DND-41 (cell line): ENCODE measurements around the gene ESR2.

ENCODE experiments used
- EZH2 ChIP-seq: IDR thresholded peaks from 3 replicates; pipeline ENCODE4 v1.6.1; 2012; ENCODE audit warnings: borderline replicate concordance, low read depth, mild to moderate bottlenecking, moderate library complexity, low read length, inconsistent platforms; ENCODE audit not compliant: severe bottlenecking
- TF ChIP-seq, protein P1 (sequence below): IDR thresholded peaks from 2 replicates; pipeline ENCODE4 v1.5.1; 2012; ENCODE audit warnings: borderline replicate concordance, low read length, moderate library complexity, mild to moderate bottlenecking; ENCODE audit not compliant: poor library complexity, severe bottlenecking; ENCODE audit errors: extremely low read depth

DNA sequence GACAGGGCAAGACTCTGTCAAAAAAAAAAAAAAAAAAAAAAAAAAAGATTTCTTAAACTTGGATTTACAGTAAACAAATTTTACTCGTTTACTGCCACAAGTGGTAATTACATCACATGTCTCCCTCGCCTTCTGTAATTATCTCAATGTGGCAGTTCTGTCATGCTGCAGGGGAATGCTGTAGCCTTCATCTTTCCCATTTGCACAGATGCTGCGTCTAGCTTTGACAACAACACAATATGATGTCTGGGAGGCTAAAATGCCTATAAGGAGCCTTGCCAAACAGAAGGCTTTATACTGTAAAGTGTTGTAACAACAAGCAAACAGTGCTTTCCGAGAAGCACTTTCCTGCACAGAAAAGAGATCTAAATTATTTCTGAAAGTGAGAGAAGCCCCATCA is 48.7 kb downstream of the ESR2 start:
- TF ChIP-seq, protein P1, sequence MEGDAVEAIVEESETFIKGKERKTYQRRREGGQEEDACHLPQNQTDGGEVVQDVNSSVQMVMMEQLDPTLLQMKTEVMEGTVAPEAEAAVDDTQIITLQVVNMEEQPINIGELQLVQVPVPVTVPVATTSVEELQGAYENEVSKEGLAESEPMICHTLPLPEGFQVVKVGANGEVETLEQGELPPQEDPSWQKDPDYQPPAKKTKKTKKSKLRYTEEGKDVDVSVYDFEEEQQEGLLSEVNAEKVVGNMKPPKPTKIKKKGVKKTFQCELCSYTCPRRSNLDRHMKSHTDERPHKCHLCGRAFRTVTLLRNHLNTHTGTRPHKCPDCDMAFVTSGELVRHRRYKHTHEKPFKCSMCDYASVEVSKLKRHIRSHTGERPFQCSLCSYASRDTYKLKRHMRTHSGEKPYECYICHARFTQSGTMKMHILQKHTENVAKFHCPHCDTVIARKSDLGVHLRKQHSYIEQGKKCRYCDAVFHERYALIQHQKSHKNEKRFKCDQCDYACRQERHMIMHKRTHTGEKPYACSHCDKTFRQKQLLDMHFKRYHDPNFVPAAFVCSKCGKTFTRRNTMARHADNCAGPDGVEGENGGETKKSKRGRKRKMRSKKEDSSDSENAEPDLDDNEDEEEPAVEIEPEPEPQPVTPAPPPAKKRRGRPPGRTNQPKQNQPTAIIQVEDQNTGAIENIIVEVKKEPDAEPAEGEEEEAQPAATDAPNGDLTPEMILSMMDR, result no peak
- TF ChIP-seq EZH2, result no peak
